GM21825 (cell line): ENCODE measurements around the gene ARHGEF37.
"Not testable (repeated sequence)": the region's sequence is repeated elsewhere in the genome, so short reads cannot be mapped to it uniquely, and the experiment has no call there.

Experiments
- ATAC-seq: cut with Tn5 transposase; IDR thresholded peaks from one replicate; pipeline ENCODE4 v1.9.1; 2021; ENCODE audit warnings: mild to moderate bottlenecking, moderate library complexity; ENCODE audit not compliant: unreplicated experiment

Gene ARHGEF37

DNA sequence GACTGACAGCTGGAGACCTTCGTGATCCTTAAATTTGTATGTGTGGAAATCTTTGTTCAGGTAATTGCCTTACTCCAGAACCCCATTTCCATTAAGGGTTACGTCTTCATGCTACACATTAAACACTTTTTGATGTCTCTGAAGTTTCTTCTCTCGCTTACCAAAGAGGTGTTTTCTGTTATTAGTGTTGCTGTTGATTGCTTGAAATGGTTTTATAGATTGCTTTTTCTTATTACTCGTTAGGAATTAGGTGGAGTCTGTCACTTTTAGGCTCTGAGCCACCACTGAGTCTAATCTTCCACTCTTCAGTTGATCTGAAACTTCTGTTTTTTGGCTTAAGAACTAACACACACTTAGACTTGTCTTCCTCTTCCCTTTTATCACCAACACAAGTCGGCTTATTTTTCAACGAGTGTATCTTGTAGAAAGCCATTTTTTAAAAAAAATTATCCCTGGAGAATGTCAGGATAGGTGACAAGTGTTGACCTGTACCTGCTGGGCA is 86.6 kb downstream of the ARHGEF37 start:
- no peak for ATAC-seq

DNA sequence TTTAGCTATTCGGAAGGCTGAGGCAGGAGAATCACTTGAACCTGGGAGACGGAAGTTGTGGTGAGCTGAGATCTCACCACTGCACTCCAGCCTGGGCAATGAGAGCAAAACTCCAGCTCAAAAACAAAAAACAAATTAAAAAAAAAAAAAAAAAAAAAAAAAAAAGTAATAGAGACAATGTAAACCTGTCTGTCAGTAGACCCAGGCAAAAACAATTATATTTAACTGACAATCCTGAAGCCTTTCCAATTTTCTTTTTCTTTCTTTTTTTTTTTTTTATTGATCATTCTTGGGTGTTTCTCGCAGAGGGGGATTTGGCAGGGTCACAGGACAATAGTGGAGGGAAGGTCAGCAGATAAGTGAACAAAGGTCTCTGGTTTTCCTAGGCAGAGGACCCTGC is 88.0 kb downstream of the ARHGEF37 start:
- not testable (repeated sequence) for ATAC-seq

DNA sequence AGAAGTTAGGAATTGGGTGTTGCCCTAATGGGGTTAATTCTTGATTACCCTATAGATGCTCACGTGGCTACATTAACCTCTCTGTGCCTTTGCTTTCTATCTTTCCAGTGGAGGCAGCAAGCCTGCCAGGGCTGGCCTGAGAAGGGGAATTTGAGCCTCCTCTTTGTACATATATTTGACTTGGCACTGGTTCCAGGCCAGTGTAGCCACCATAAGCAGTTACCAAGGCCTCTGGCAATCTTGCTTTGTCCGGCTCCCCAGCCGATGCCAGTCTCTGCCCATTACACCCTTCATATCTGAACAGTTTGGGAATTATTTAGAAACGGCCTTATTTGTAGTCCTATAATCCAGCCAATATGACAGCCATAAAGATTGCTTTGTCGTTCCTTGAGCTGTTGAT is 90.2 kb downstream of the ARHGEF37 start:
- ATAC-seq, result no peak

DNA sequence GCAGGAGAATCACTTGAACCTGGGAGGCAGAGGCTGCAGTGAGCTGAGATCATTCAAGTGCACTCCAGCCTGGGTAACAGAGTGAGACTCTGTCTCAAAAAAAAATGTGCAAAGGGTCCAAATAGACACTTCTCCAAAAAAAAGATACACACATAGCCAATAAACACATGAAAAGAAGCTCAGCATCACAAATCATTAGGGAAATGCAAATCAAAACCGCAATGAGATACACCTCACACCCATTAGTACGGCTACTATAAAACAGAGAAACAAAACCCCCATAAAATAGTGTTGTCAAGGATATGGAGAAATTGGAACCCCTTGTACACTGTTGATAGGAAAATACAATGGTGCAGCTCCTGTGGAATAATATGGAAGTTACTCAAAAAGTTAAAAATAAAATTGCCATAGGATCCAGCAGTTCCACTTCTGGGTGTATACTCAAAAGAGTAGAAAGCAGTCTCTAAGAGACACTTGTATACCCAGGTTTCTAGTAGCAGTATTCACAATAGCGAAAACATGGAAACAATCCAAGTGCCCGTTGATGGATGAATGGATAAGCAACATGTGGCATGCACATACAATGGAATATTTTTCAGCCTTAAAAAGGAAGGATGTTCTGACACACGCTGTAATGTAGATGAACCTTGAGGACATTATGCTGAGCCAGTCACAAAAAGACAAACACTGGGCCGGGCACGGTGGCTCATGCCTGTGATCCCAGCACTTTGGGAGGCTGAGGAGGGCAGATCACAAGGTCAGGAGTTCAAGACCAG is 91.6 kb downstream of the ARHGEF37 start:
- no peak for ATAC-seq

DNA sequence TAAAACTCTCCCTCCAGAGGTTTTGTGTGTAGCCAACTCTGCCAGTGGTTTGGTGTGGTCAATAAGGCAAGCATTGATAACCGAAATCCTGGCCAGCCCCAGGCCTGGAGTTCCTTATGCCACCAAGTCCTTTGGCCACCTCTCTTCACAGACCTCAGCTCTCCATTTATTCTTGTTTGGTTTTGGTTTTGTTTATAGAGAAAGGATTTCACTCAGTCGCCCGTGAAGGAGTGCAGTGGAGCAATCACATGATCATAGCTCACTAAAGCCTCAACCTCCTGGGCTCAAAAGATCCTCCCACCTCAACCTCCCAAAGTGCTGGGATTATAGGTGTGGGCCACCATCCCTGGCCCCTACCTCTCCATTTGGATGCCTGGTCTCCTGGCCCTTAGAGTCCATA is 93.4 kb downstream of the ARHGEF37 start:
- no peak for ATAC-seq

DNA sequence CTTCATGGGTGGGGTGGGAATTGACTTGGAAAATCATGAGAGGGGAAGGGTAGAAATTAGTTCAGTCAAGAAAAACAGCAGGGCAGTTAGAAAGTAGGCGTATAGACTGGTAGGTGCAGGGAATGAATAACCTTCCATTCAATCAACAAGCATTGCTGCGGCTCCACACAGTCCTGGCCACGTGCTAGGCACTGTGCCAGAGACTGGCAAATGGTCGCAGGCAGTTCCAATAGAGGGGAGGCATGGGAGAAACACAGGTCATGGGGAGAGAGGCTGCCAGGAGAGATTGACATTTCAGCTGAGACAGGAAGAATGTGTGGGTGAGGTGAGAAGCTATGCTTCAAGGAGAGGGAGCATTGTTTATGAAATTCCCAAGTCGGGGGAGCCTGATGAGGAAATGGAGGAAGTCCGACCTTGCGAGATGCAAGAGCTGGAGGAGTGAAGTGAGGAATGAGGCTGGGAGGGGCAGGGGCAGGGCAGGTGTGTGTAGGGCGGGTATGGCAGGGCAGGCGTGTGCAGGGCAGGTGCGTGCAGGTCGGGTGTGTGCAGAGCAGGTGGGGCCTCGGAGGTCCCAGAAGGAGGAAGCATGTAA is 94.4 kb downstream of the ARHGEF37 start:
- no peak for ATAC-seq

DNA sequence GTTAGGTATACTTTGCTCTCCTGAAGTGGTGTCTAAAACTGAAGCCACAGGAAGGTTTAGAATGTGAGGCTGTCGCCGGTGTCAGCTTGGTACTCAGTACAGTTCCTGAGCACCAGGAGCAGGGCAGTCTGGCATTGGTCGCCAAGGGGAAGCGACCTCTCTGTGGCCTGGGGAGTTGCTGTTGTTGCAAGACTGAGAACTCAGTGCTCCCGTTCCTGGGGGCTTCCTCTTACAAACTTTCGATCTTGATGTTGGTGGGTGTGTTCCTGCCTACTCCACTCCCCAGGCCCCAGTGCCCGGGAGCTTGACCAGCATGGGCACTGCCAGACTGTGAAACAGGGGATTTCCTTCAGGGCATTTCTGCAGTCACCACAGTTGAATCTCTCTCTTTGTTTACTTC is 96.4 kb downstream of the ARHGEF37 start:
- ATAC-seq, result no peak

DNA sequence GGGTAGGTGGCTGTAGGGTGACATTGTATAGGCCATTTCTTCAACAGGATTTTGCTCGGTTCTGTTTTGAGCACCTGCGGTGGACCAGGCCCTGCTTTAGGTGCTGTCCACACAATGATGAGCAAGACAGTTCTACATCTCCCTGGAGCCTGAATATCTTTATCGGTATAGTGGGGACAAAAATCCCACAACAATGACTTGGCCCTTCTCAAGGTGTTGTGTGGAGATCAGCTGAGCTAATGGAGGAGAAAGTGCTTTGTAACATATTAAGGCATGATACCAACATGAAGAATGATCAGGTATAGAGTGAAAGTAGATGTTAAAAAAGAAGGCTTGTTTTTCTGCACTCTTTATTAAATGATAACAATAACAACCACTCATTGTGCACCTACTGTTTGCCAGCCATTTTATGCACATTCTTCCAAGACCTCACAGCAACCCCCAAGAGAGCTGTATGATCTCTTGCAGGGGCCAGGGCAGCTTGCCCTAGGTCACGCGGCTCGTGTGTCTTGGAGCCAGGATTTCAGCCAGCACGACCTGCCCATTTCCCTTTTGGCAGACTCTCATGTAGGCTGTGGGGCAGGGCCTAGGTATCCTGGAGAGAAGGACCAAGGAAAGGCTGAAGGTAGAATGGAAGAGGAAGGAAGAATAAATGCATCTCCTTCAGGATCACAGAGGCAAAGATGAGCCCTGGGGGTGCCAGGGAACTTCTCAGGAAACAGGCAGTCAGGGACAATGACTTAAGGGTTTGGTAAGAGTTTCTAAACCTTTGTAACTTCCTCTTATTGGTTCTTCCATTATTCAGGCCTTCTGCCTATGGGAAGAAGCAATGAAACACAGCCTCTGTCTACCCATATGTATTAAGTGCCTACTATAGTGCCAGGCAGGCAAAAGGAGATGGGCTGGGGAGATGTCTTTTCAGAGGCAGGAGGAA is 98.8 kb downstream of the ARHGEF37 start:
- ATAC-seq, result peak; percentile 38

DNA sequence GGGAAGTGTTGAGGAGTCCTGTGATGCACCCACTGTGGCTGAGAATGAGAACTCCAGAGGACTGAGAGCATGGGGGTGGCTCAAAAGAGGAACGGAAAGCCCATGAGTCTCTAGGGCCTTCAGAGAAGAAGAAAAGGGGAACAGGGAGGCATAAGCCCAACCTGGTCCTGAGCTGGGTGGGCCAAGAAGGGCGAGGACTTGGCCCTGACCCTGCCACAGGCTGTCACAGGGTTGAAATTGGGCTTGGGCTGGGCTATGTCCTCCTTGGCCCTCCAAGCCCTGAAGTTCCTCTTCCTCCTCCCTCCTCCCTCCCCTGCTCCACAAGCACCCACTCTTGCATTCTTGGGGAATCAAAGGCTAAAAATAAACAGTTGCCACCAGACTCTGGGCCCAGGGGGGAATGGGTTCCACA is 99.5 kb downstream of the ARHGEF37 start:
- ATAC-seq, result peak; percentile 98

DNA sequence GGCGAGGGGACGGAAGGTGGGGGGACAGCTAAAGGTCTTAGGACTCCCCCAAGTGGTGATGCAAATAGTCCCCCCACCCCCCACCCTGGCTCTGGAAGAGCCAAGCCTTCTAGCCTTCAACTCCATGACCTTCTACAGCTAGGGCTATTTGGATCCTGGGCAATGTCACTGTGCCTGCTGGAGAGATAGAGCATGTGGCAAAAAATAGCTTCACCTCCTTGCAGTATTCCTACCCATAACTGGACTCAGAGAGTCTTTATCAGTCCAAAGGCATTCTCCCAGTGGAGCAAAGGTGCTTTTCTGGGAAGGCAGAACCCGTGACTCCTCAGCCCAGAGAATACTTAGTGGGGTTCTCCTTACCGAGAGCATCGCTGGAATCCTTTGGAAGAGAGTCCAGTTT is 100.0 kb downstream of the ARHGEF37 start:
- ATAC-seq, result no peak

DNA sequence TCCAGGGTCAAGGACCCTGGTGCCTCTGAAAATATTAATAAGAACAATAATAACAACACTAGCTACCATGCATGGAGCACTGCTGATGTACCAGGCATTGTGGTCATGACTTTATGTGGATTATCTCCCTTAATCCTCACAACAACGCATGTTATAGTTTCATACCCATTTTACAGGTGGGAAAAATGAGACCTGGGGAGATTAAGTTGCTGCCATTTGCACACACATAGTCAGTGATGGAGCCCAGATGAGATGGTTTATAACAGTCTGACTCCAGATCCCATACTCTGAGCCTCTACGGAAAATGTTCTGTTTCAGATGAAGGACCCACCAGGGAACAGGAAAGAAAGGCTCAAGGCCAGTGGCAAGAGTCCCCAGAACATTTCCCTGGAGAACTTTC is 100.6 kb downstream of the ARHGEF37 start:
- no peak for ATAC-seq

DNA sequence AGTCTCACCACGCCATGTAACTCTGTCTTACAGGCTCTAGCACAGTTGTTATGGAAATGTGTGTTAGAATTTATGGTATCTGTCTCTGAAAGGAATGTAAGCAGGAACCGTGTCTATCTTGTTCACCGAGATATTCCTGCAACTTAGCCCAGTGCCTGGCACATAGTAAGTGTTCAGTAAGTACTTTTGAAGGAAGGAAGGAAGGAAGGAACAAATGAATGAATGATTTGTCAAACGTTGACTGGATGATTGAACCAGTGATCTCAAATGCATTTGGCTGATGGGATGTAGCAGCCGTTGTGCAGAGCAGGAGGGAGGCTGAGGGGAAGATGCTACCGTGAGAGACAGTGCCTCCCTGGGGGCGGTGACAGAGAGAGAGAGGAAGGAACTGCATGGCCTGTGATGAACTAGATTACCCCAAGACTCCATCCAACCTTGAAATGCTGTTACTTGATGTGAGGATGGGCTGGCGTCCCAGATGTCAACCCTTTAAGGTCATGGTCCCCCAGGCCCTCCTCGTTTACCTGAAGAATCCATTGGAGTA is 101.3 kb downstream of the ARHGEF37 start:
- ATAC-seq, result no peak

DNA sequence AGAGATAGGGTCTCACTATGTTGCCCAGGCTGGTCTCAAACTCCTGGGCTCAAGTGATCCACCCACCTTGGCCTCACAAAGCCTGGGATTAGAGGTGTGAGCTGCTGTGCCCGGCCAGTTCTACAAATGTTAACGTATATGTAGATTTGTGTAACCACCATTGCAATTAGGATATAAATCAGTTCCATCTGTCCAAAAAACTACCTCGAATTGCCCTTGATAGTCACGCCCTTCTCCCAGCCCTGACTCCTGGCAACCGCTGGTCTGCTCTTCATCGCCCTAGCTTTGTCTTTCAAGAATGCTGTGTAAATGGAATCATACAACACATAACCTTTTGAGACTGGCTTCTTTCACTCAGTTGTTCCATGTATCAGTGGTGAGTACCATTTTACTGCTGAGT is 102.7 kb downstream of the ARHGEF37 start:
- ATAC-seq, result no peak

DNA sequence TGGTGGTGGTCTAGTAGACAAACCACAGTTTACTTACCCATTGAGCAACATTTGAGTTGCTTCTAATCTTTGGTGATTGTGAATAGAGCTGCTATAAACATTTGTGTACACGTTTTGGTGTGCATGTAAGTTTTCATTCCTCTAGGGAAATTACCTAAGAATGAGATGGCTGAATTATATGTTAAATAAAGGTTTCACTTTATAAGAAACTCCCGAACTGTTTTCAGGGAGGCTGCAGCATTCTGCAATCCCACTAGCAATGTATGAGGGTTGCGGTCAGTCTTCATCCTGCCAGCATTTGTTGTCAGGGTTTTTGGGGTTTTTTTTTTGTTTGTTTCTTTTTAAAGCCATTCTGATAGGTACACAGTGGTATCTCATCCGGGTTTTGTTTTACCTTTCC is 103.1 kb downstream of the ARHGEF37 start:
- ATAC-seq, result no peak
